Measurements from ENCODE around the gene PLEKHG7.
"Not testable (repeated sequence)": the region's sequence is repeated elsewhere in the genome, so short reads cannot be mapped to it uniquely, and the experiment has no call there.

The PLEKHG7 gene

DNA sequence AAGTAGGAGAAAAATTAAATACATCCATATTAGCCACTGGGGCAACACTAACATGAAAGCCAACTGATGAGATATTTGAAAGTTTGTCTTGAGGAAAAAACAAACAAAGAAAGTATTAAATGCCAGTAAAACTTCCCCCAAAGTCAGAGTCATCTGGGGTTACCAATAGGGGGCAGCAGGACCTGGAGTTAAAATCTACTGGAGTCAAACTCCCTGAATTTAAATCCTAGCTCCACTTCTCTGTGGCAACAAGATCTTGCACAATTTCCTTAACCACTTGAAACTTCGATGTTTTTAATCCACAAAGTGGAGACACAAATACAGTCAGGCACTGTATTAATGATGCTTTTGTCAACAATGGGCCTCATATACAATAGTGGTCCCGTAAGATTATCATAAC, 14.4 kb downstream of the PLEKHG7 start:
- no peak for DNase-seq

GRCh38 chr12:92718483-92718990, 15.7 kb downstream of the PLEKHG7 start:
- DNase-seq = no peak

DNA sequence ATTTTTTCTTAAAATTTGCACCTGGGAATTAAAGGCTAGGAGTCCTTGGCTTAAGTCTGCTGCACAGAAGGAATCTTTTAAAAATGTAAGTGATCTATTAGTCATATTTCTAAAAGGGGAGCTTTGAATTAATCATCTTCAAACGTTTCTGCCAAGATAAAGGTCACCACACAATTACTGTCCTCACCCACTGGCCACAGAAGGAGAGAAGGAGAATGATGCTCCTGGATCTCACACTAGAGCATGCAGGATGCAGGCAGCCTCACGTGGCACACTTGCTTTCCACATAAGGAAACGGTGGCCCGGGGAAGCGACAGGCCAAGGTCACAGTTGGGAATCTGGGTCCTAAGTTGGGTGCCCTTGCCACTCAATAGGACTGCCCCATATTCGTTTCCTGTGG, 16.9 kb downstream of the PLEKHG7 start:
- DNase-seq = no peak

DNA sequence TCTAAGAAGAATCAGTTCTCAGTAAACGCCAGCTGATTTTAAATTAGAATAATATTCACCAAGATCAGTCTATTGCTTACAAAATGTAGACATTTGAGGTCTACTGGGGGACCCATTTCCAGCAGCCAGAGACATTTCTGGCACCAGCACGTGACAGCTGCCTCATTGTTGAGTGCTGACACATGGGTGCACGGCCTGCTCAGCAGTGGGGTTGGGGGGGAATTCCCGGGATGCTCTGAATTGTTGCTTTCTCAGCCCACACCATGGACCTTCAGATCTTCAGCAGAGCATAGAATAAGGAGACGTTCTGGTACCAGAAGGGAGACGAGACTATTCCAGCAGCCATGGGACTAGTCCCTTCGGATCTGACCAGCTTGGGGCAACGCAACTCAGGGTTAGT, 18.3 kb downstream of the PLEKHG7 start:
- DNase-seq = no peak

DNA sequence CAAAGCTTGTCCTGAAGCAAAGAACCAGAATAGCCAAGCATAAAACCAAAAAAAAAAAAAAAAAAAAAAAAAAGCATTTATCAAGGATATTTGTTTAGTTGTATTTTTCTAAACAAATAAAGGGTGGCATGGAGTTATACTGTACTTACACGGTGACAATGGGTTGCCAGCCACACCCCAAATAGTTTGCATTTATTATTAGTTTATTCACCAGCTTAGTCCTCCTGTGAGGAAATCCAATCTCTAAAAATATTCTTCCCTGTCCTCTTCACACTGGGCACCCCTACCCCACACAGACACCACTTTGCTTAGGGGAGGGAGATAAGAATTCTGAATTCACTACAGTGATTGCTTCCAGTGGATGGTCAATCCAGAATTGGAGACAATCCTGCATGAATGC, 18.9 kb downstream of the PLEKHG7 start:
- DNase-seq = no peak

DNA sequence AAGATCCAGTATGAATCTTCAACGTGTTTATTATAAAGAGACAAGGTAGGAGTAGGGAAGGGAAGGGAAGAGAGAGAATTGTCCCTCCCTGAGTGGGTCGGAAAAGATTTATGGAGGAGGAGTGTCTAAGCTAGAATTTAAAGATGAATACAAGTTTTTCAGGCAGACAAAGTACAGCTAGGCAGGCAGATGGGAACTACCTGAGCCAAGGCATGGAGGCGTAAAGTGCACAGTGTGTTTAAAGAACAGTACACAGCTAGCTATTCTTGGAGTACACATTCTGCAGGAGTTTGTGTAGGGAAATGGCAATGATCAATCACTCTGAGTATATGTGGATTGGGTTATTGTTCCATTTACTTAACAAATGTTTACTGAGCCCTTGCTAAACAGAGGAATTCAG, 20.1 kb downstream of the PLEKHG7 start:
- no peak for DNase-seq

DNA sequence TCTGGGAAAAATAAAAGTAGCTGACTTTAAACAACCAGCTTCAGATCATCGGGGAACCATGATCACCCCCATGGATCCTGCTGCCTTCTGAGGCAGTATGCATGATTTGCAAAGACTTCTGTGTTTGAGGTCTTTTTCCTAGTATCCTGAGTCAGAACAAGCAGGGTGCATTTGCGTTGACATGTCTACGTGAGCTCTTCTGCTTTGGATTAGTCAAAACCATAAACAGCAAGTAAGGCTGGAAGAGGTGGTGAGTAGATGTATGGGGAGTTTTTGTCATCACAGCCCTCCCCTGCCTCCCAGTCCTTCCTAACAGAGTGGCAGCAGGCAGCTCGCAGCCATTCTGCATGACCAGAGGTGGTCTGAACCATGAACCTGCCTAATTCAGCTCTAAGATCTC, 24.1 kb downstream of the PLEKHG7 start:
- no peak for DNase-seq

DNA sequence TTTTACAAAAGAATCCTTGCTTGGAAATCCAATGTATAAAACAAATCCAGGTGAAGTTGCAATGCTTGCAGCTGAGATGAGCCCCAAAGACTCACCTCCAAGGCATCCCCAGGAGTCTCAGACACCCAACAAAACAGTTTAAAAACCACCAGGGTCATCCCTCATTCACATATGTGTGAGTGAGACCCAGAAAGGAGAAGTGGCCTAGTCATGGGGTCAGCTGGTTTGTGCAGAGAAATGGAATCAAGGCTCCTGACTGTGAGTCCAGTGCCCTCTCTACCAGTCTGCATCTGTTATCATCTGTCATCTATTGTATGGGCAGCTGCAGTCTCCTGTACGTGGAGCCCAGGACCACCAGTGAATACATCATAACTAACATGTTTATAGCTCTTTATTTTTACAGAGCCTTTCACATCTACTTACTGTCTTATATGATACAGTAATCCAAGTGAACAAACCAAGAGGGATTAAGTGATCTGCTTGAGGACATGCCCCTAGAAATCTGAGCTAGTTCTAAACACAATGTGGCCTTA, 27.1 kb downstream of the PLEKHG7 start:
- no peak for DNase-seq

- DNase-seq = no peak
Measured at GRCh38 chr12:92730758-92731157, 28.0 kb downstream of the PLEKHG7 start.

DNA sequence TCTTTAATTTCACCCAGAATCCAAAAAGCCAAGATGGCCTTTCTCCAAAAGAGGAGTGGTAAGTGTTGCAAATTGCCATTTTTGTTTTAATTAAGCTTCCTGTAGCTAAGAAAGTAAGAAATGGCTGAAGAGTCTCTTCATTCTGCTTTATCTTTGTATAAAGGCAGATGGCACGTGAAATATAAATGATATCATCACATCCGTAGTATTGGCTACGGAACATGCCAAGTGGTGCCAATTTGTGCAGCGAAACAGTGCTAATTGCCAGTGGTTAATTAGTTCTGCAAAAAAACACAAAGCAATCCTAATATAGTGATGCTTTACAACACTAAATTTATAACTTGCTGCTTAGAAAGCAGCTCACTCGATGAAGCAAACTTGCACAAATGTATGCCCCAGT, 29.4 kb downstream of the PLEKHG7 start:
- DNase-seq = peak; percentile 61

DNA sequence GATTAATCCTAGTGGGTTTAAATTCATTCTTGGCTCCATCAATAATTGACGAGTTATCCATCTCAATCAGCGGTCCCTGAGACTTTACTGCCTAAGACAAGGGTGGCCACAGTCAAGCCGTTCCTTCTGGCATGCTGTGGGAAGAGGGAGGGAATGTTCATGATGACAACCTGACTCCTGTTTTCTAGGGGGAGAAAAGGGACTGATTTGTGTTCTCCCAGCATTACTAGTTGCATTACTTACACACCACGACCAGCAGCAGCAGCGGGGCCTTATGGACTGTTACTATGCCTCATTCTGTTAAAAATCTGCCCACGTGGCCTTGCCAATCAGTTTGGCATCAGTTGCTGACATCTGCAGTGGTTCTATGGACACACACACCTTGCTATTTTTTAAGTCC, 29.9 kb downstream of the PLEKHG7 start:
- DNase-seq = peak; percentile 50

GRCh38 chr12:92733181-92733580, 30.4 kb downstream of the PLEKHG7 start:
- DNase-seq = no peak

DNA sequence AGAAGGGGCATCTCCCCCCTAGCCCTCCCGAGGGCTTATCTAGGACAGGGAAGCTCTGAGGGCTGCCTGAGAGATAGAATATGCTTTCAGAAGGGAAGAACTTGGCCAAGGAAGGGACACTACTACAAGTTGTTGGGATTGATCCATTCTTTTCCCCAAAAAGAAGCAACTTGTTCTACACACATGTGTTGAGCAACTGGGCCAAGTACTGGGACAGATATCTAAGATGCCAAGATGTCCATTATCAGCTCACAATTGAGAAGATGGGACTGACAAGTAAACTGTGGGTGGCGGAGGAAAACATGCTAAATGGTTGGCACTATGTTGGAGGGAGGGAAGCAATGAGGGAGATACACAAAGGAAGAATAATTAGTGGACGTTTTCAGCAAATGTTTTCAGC, 30.9 kb downstream of the PLEKHG7 start:
- no peak for DNase-seq

GRCh38 chr12:92735131-92735721, 32.4 kb downstream of the PLEKHG7 start:
- DNase-seq = no peak

DNA sequence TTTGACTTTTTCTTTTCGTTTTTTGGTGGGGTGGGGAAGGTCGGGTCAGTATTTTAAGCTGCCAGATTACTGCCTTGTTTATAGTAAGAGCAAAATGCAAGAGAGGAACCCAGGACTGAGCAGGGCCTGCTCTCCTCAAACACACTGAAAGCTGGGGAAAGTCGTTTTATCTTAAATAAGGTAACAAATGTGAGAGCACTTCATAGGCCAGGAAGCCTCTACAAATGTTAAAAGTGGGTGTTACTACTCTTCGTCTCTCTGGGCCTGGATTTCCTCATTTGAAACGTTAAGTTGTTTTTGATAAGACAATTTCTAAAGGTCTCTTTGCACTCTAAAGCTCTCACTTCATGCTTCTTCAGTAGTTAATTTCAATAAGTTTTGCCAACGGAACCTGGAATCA, 33.8 kb downstream of the PLEKHG7 start:
- DNase-seq = no peak

DNA sequence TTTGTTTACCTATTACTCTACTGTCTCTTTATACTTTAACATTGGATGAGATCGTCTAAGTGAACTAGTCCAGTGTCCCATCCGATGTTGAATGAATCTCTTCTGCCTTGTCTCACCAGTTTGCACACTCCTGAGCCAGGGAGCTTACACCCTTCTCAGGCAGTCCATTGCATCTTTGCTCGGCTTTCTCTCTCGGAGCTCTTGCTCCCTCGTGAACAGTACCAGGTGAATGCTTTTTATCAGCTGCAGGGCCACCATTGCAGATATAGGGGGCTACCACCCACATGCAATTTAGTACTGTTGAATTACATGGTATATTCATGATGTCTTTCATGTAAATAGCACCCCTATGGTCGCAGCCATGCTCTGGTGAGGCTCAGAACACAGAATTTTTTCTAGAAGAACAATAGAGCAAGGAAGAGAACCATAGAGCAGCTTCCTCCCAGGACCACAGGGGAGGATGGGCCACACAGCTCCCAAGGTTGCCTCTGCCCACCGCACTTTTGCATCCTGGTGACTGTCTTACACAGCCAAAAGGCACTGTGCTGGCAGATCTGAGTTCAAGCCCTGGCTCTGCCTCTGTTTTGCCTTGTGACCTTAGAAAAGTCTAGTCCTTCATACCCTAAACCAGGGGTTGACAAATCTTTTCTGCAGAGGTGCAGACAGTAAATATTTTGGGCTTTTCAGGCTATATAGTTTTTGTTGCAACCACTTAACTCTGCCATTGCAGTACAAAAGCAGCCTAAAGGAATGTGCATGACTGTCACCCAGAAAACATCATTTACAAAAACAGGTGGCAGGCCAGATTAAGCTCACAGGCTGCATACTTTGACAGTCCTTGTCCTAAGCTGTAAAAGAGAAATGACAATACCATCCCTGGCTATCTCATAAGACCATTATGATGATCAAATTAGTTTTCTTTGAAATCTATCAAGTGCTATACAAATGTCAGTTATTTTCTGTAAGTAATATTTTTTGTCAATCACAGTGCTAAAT, 35.4 kb downstream of the PLEKHG7 start:
- no peak for DNase-seq

DNA sequence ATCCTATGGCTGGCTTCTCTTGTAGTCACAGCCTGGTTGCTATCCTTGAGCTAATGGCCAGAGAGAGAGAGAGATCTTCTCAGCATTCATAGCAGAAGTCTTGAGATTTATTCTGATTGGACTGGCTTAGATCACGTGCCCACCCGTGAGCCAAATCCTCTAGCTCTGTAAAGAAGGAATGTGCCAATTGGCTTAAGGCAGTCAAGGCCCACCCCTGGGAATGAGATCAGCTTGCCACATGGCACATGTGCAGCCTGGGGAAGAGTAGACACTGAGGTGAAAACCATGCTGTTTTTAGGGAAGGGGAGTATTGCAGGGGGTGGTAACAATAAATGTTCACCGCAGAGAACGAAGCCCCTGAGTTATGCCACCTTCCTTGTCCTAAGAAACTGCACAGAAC, 36.3 kb downstream of the PLEKHG7 start:
- DNase-seq = no peak

DNA sequence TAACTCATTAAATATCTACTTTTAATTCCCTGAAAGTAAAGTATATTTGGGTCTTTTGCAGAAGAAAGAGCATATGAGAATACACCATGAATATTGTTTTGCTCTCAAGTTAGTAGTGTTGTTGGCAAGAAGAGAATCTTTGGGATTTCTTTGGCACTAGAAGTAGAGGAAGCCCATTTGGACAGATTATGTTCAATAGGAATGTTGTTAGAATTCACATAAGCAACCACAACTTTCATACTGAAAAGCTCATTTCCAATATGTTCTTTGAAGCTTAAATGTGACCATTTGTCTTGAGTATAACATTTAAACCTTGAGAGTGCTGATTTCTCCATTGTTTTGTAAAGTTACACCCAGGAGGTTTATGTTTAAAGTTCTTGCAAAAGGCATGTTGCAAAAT, 37.6 kb downstream of the PLEKHG7 start:
- no peak for DNase-seq

- no peak for DNase-seq
Measured at GRCh38 chr12:92743026-92743425, 40.2 kb downstream of the PLEKHG7 start.

DNA sequence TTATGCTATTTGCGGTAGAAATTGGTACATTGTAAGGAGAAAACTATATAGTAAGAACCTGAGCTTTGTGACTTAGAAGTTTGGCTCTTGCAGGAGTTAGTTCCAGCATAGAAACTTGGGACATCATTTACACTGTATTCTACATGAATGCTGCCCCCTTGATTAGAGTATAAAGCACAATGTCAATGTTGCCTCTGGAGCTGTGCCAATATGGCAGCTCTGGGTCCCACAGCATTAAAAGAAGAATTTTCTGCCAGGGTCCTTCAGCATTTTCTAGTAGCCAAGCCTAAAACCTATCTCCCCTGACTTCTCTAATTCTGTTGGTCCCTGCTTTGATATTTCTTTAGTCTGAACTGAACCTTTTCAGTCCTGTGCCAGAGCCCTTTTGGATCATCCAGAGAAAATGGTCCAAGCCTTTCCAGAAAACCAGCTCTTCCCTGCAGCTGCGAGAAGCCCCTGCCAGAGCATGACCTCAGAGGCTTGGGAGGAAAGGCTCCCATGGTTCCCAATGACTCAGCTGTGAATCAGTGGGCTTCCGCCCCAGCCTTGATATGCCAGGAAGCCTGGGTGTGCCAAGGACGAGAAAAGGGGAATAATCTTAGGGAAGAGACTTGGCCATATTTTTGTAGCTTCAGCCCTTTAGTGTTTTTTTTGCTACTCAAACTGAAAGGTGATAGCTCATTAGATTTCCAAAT, 43.2 kb downstream of the PLEKHG7 start:
- DNase-seq = no peak

GRCh38 chr12:92747151-92747550, 44.4 kb downstream of the PLEKHG7 start:
- no peak for DNase-seq

- not testable (repeated sequence) for DNase-seq
Measured at GRCh38 chr12:92749691-92750090, 46.9 kb downstream of the PLEKHG7 start.

Measured in NCI-H1694 (cell line).